HepG2 (cell line): ENCODE data around the gene TOP2B. TPM values are rescaled to one million over a fixed set of nuclear protein-coding genes. Genes with fewer than 3 reads are reported as not detected.
A peak's percentile ranks its signal among the peaks of the same experiment; 100 is the strongest.

Experiments used
- ATAC-seq: fragments of 200-7000 bp; cut with Tn5 transposase; 3 replicates; pipeline ENCODE4 v1.9.1; 2020; ENCODE audit warnings: mild to moderate bottlenecking, moderate library complexity
- BruUV-seq: library from RNA; stranded (reverse); fragments of 400-500 nt; replicated peaks from 2 replicates; lab custom pipeline; 2021; lab: Mats Ljungman, UMichigan
- CTCF ChIA-PET: fragments of 300-600 bp; formaldehyde crosslinking; extraction: SDS; loops from one replicate; lab custom pipeline; 2021; ENCODE audit warnings: low total read pairs, inconsistent platforms, low intra/inter-chr PET ratio; lab: Yijun Ruan, JAX
- POLR2A ChIA-PET: fragments of 350-600 bp; sonication (Branson Sonifier 250); formaldehyde crosslinking; loops from one replicate; lab custom pipeline; 2020; ENCODE audit warnings: antibody characterized with exemption, inconsistent platforms; lab: Yijun Ruan, JAX
- DNase-seq: peaks from one replicate; pipeline ENCODE4 v3.0.0-alpha.2; 2015; ENCODE audit warnings: low spot score
- FAIRE-seq: peaks from 3 replicates; lab custom pipeline; 2011; peaks lifted over from hg19 to GRCh38; lab: Jason Lieb, UNC
- H2AFZ ChIP-seq: one replicate; pipeline ENCODE4 v1.6.1; 2011; ENCODE audit warnings: low read length, inconsistent platforms
- H3K27ac ChIP-seq: fragments of 300-600 bp; 3 replicates; pipeline ENCODE4 v1.8.0; 2011; ENCODE audit warnings: mixed run types, mild to moderate bottlenecking, mixed read lengths, low read length, inconsistent platforms; ENCODE audit not compliant: insufficient read depth; ENCODE audit errors: extremely low read length
- H3K27me3 ChIP-seq, 2 experiments: fragments of 200-600 bp in 1 of 2; 2 replicates in 1 of 2; 3 replicates in 1 of 2; pipeline versions ENCODE4 v1.6.0 to v1.8.0; 2011; ENCODE audit warnings: low read length in 2 of 2, mild to moderate bottlenecking in 2 of 2, moderate library complexity in 2 of 2, inconsistent platforms in 1 of 2; ENCODE audit not compliant: insufficient read depth in 2 of 2, control insufficient read depth in 1 of 2
- H3K36me3 ChIP-seq, 2 experiments: fragments of 200-600 bp in 1 of 2; replicated peaks in 1 of 2; 2 replicates in 1 of 2; 3 replicates in 1 of 2; pipeline versions ENCODE4 v1.5.1 to v1.8.0; 2011; ENCODE audit warnings: low read length in 2 of 2, inconsistent platforms in 1 of 2; ENCODE audit not compliant: insufficient read depth in 2 of 2, control insufficient read depth in 1 of 2
- H3K4me1 ChIP-seq: 2 replicates; pipeline ENCODE4 v1.5.1; 2012; ENCODE audit warnings: low read length, inconsistent platforms; ENCODE audit not compliant: insufficient read depth
- H3K4me2 ChIP-seq: 2 replicates; pipeline ENCODE4 v1.6.0; 2011; ENCODE audit warnings: low read depth, low read length, inconsistent platforms
- H3K4me3 ChIP-seq, 3 experiments: fragments of 200-600 bp in 1 of 3; sonication (generic), shearing (Covaris generic) in 1 of 3; replicated peaks in 1 of 3; 2 replicates each; pipeline ENCODE4 v1.5.1; 2011 to 2016; ENCODE audit warnings: low read length in 3 of 3, inconsistent platforms in 2 of 3, low read depth in 2 of 3, mild to moderate bottlenecking in 2 of 3, control low read depth in 1 of 3, mixed read lengths in 1 of 3; ENCODE audit not compliant: insufficient read depth in 1 of 3
- H3K79me2 ChIP-seq: one replicate; pipeline ENCODE4 v1.6.1; 2011; ENCODE audit warnings: low read length, inconsistent platforms; ENCODE audit not compliant: insufficient read depth
- H3K9ac ChIP-seq: 2 replicates; pipeline ENCODE4 v1.6.0; 2011; ENCODE audit warnings: mild to moderate bottlenecking, low read depth, low read length, inconsistent platforms; ENCODE audit not compliant: insufficient read depth
- H3K9me3 ChIP-seq: 2 replicates; pipeline ENCODE4 v1.5.1; 2012; ENCODE audit warnings: mild to moderate bottlenecking, low read length
- H4K20me1 ChIP-seq: 2 replicates; pipeline ENCODE4 v1.6.0; 2011; ENCODE audit warnings: inconsistent platforms, mild to moderate bottlenecking, low read length, moderate library complexity; ENCODE audit not compliant: insufficient read depth
- MLX ChIP-seq: IDR thresholded peaks from 2 replicates; pipeline ENCODE4 v1.6.1; 2016
- MZF1 ChIP-seq: sonication (generic); formaldehyde crosslinking; IDR thresholded peaks from 2 replicates; pipeline ENCODE4 v1.8.1; 2023; ENCODE audit warnings: mild to moderate bottlenecking, missing genetic modification reagents, borderline replicate concordance
- PHF20 ChIP-seq: sonication (generic); formaldehyde crosslinking; IDR thresholded peaks from 2 replicates; pipeline ENCODE4 v1.5.0; 2020; ENCODE audit warnings: mild to moderate bottlenecking, missing genetic modification reagents
- STAG1 ChIP-seq: sonication (generic); formaldehyde crosslinking; IDR thresholded peaks from 2 replicates; pipeline ENCODE4 v1.4.0; 2020; ENCODE audit warnings: missing genetic modification reagents
- TMF1 ChIP-seq: sonication (generic); formaldehyde crosslinking; IDR thresholded peaks from 2 replicates; pipeline ENCODE4 v1.8.1; 2022; ENCODE audit warnings: low read depth, missing genetic modification reagents
- ZNF101 ChIP-seq: sonication (generic); formaldehyde crosslinking; IDR thresholded peaks from 2 replicates; pipeline ENCODE4 v1.4.0; 2020; ENCODE audit warnings: mild to moderate bottlenecking, low read depth, missing genetic modification reagents, borderline replicate concordance
- ZNF230 ChIP-seq: sonication (generic); formaldehyde crosslinking; IDR thresholded peaks from 2 replicates; pipeline ENCODE4 v1.4.0; 2020; ENCODE audit warnings: mild to moderate bottlenecking, missing genetic modification reagents
- ZNF331 ChIP-seq: sonication (generic); formaldehyde crosslinking; IDR thresholded peaks from 2 replicates; pipeline ENCODE4 v1.4.0; 2020; ENCODE audit warnings: missing genetic modification reagents
- ZNF367 ChIP-seq: sonication (generic); formaldehyde crosslinking; IDR thresholded peaks from 2 replicates; pipeline ENCODE4 v1.4.0; 2020; ENCODE audit warnings: missing genetic modification reagents, borderline replicate concordance
- ZNF768 ChIP-seq: sonication (generic); formaldehyde crosslinking; IDR thresholded peaks from 2 replicates; pipeline ENCODE4 v1.4.0; 2020; ENCODE audit warnings: missing genetic modification reagents
- WGBS: methylation state at CpG from one replicate; pipeline ENCODE4 v1.1.6; 2017; ENCODE audit warnings: low lambda C conversion rate; 5-methylcytosine and 5-hydroxymethylcytosine counted together
- in situ Hi-C: cut with HindIII; loops from 2 replicates; pipeline ENCODE4 v1.10.0; 2017; ENCODE audit warnings: low pct_unique_long_range_greater_than_20kb; ENCODE audit not compliant: extremely low pct_ligation_motif_present
- intact Hi-C: fragments of 100-400 bp; cut with micrococcal nuclease; formaldehyde crosslinking; loops from one replicate; pipeline ENCODE4 v1.10.0; 2022; ENCODE audit not compliant: unreplicated experiment
- polyA plus RNA-seq, 8 experiments: library from polyadenylated mRNA; depleted of rRNA in 3 of 8; stranded (reverse) in 7 of 8; unstranded in 1 of 8; fragments of >200 nt; fragmentation: Illumina TruSeq in 4 of 8; extraction: Trizol in 4 of 8; gene quantifications; 2 replicates each; pipeline versions ENCODE4 v1.2.1 to v1.2.3, GENCODE V29; 2011 to 2016; ENCODE audit warnings: low read depth in 4 of 8, missing spikeins in 1 of 8, mixed read lengths in 1 of 8; ENCODE audit not compliant: insufficient read depth in 1 of 8
- total RNA-seq, 5 experiments: library from RNA; depleted of rRNA; stranded (reverse); fragments of >200 nt; fragmentation: Illumina TruSeq; extraction: Trizol; gene quantifications; 2 replicates each; pipeline ENCODE4 v1.2.3, GENCODE V29; 2016; ENCODE audit warnings: low read depth in 1 of 5

TOP2B gene
- total and polyA plus RNA-seq, 2 of the 13 experiments (the other 11 are each of a cell fraction or from before 2014, with no cell fraction given): 27.6 to 88.1 TPM

GRCh38 chr3:25586167-25586505 lies 78.6 kb downstream of the TOP2B start:
- CTCF ChIA-PET: no interaction called here
- H4K20me1 ChIP-seq: no peaks in the 10 kb centered on the region

GRCh38 chr3:25585361-25586166 lies 79.1 kb downstream of the TOP2B start:
- POLR2A ChIA-PET: no interaction called here
- Histone ChIP-seq H3K4me2 (no peak overlapping the region), H3K9me3 (no peaks in the 10 kb centered on the region), H3K9ac (no peak overlapping the region), H3K4me3 (no peak overlapping the region), H3K4me1 (peaks cover 25% of the 10 kb centered on the region), H3K27ac (no peak overlapping the region), H3K79me2 (no peaks in the 10 kb centered on the region), H3K27me3 (no peaks in the 10 kb centered on the region), H2AFZ (no peak overlapping the region), H3K36me3 (no peaks in the 10 kb centered on the region), H4K20me1 (no peaks in the 10 kb centered on the region)
- 71% methylated on average over 13 of the region's 14 CpGs for WGBS
- CTCF ChIA-PET: no interaction called here
- ATAC-seq (no peak), DNase-seq (no peak), FAIRE-seq (no peak)
- in situ Hi-C loops (loop anchor here (10.0 kb wide), 1 partner anchor 161 kb away; the partner anchor contains the start of gene RARB), intact Hi-C loops (no loop called here)
- no peak for TF ChIP-seq MZF1 (CRISPR knock-in tag)
- TF ChIP-seq ZNF768 (CRISPR knock-in tag): peak; percentile 19; the same call in 1 of the 2 replicates
- no peak for TF ChIP-seq MLX (CRISPR knock-in tag)
- TF ChIP-seq ZNF101 (CRISPR knock-in tag): no peak
- no peak for TF ChIP-seq ZNF331
- TF ChIP-seq STAG1 (CRISPR knock-in tag): no peak
- no TSS peak for BruUV-seq

More at GRCh38 chr3:25586167-25586505, 78.6 kb downstream of the TOP2B start:
- Histone ChIP-seq H3K9ac (no peak overlapping the region), H3K4me3 (no peak overlapping the region), H3K9me3 (no peaks in the 10 kb centered on the region), H3K36me3 (no peaks in the 10 kb centered on the region), H3K4me1 (peaks cover 25% of the 10 kb centered on the region), H3K4me2 (no peak overlapping the region), H2AFZ (no peak overlapping the region), H3K27me3 (no peaks in the 10 kb centered on the region), H3K79me2 (no peaks in the 10 kb centered on the region), H3K27ac (no peak overlapping the region)
- ATAC-seq: no peak
- 94% methylated on average over 6 of the region's 6 CpGs for WGBS
- FAIRE-seq: no peak
- no peak for DNase-seq
- no TSS peak for BruUV-seq
- in situ Hi-C loops (loop anchor here (10.0 kb wide), 1 partner anchor 161 kb away; the partner anchor contains the start of gene RARB), intact Hi-C loops (no loop called here)
- TF ChIP-seq PHF20 (CRISPR knock-in tag) (no peak), TMF1 (CRISPR knock-in tag) (no peak), ZNF367 (CRISPR knock-in tag) (no peak), ZNF230 (CRISPR knock-in tag) (no peak)
- POLR2A ChIA-PET: no interaction called here
